HG03159 (cell line): ENCODE measurements around the gene RTL3.

Source experiments
- ATAC-seq: cut with Tn5 transposase; IDR thresholded peaks from one replicate; pipeline ENCODE4 v1.9.1; 2021; ENCODE audit warnings: mild to moderate bottlenecking, moderate library complexity; ENCODE audit not compliant: unreplicated experiment

RTL3 gene

DNA sequence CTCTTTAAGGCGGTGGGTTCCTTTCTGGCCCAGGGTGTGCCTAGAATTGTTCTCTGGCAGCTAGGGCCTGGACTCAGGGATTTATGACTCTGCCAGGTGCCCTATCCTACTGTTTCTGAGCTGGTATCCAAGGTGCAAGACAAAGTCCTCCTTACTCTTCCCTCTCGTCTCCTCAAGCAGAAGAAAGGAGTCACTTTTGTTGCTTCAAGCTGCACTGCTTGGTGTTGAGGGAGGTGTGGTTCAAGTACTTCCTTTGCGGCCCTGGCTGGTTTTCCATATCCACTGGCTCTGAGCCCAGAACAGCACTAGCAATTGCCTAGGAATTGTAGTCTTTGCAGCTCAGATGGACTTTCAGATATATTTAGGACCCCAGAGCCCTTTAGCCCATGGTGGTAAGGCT, 39.3 kb downstream of the RTL3 start:
- ATAC-seq, result no peak

DNA sequence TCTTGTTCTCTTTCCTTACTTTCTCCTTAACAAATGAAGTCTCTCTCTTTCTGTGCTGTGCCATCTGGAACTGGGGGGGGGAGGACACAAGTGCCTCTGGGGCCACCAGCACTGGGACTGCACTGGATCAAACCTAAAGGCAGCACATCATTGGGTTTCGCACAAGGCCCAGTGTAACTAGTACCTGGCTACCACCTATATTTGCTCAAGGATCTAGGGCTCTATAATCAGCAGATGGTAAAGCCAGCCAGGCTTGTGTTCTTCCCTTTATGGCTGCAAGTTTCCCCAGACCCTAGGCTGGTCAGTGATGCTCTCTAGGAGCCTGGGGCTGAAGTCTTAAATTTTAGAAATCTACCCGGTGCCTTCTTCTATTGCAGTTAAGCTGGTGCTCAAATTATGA, 40.1 kb downstream of the RTL3 start:
- ATAC-seq, result no peak

DNA sequence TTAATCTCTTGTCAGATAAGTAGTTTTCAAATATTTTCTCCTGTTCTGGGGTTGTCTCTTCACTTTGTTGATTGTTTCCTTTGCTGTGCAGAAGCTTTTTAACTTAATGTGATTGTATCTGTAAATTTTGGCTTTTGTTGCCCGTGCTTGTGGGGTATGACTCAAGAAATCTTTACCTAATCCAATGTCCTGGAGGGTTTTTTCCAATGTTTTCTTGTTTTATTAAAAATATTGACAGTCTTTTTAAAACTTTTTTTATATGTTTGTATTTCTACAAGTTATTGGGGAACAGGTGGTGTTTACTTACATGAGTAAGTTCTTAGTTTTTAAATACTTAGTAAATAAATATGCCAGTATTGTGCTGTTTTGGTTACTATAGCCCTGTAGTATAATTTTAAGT, 44.9 kb downstream of the RTL3 start:
- no peak for ATAC-seq
